ENCODE data around the gene BPGM.

DNA sequence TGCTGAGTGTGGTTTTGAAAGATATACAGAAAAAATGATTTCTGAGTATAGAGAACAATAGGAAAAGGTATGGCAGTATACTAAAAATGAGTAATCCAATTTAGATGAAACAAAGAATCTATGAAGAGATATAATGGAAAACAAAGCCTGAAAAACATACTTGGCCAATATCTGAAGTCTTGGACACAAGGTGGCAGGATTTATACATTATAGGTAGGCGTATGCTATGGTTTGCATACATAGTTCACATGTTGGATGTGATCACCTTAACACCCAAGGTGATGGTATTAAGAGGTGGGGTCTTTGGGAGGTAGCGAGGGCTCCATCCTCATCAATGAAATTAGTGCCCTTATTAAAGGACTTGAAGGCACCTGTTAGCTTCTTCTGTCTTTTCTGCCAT lies 34.5 kb upstream of the BPGM start:
- TF ChIP-seq, protein P1, sequence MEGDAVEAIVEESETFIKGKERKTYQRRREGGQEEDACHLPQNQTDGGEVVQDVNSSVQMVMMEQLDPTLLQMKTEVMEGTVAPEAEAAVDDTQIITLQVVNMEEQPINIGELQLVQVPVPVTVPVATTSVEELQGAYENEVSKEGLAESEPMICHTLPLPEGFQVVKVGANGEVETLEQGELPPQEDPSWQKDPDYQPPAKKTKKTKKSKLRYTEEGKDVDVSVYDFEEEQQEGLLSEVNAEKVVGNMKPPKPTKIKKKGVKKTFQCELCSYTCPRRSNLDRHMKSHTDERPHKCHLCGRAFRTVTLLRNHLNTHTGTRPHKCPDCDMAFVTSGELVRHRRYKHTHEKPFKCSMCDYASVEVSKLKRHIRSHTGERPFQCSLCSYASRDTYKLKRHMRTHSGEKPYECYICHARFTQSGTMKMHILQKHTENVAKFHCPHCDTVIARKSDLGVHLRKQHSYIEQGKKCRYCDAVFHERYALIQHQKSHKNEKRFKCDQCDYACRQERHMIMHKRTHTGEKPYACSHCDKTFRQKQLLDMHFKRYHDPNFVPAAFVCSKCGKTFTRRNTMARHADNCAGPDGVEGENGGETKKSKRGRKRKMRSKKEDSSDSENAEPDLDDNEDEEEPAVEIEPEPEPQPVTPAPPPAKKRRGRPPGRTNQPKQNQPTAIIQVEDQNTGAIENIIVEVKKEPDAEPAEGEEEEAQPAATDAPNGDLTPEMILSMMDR (IDR thresholded peaks at IDR 0.05): no peak
- no peak for TF ChIP-seq EZH2 (IDR thresholded peaks at IDR 0.05; ENCODE audit: borderline replicate concordance, insufficient read depth, low read depth, low read length, poor library complexity, severe bottlenecking)
